Hepatocyte (in vitro differentiated cells): ENCODE results near the gene RHOBTB3.
"Not testable (repeated sequence)": the region's sequence is repeated elsewhere in the genome, so short reads cannot be mapped to it uniquely, and the experiment has no call there.

ENCODE experiments used
- EZH2phosphoT487 ChIP-seq: fragments of 200-600 bp; sonication (generic); IDR thresholded peaks from one replicate; pipeline ENCODE4 v1.6.1; 2018; ENCODE audit warnings: antibody characterized with exemption, mild to moderate bottlenecking, low read depth, moderate library complexity; ENCODE audit not compliant: unreplicated experiment, severe bottlenecking
- TF ChIP-seq, protein P1 (sequence below): fragments of 200-600 bp; sonication (generic); IDR thresholded peaks from 2 replicates; pipeline ENCODE4 v1.5.1; 2016; ENCODE audit warnings: antibody characterized with exemption, mild to moderate bottlenecking; ENCODE audit not compliant: poor library complexity

GRCh38 chr5:95706196-95706595 lies 24.9 kb upstream of the RHOBTB3 start:
- not testable (repeated sequence) for TF ChIP-seq EZH2phosphoT487
- TF ChIP-seq, protein P1, sequence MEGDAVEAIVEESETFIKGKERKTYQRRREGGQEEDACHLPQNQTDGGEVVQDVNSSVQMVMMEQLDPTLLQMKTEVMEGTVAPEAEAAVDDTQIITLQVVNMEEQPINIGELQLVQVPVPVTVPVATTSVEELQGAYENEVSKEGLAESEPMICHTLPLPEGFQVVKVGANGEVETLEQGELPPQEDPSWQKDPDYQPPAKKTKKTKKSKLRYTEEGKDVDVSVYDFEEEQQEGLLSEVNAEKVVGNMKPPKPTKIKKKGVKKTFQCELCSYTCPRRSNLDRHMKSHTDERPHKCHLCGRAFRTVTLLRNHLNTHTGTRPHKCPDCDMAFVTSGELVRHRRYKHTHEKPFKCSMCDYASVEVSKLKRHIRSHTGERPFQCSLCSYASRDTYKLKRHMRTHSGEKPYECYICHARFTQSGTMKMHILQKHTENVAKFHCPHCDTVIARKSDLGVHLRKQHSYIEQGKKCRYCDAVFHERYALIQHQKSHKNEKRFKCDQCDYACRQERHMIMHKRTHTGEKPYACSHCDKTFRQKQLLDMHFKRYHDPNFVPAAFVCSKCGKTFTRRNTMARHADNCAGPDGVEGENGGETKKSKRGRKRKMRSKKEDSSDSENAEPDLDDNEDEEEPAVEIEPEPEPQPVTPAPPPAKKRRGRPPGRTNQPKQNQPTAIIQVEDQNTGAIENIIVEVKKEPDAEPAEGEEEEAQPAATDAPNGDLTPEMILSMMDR = not testable (repeated sequence)
